ENCODE measurements around the gene CLEC3B. TPM values are rescaled to one million over a fixed set of nuclear protein-coding genes. Genes with fewer than 3 reads are reported as not detected.
A peak's percentile ranks its signal among the peaks of the same experiment; 100 is the strongest.

The CLEC3B gene
- total RNA-seq, 2 experiments from 2014 or later, result 0.34 to 0.36 TPM

GRCh38 chr3:45012577-45012976 lies 13.5 kb upstream of the CLEC3B start:
- no peak for TF ChIP-seq CTCF (IDR thresholded peaks at IDR 0.05)
- no peaks in the 10 kb centered on the region for H3K27me3 Mint-ChIP-seq
- CTCF ChIA-PET, result no interaction called here
- Histone ChIP-seq H3K4me1 (ENCODE audit: insufficient read depth, low read length) (peaks cover 30% of the 10 kb centered on the region), H3K4me3 (ENCODE audit: low read length) (no peak overlapping the region), H3K36me3 (ENCODE audit: insufficient read depth, low read length) (peaks cover 52% of the 10 kb centered on the region), H3K27ac (ENCODE audit: low read depth in 1 of 2, low read length in 2 of 2) (peak overlapping the region in 1 of 2 donors; percentile 18), H3K27me3 (ENCODE audit: control insufficient read depth in 1 of 2, insufficient read depth in 2 of 2, low read length in 2 of 2) (no peaks in the 10 kb centered on the region), H3K9me3 (ENCODE audit: control insufficient read depth in 1 of 2, insufficient read depth in 1 of 2, low read length in 2 of 2) (no peaks in the 10 kb centered on the region)
- H3K4me1 Mint-ChIP-seq (ENCODE audit: low read depth), result peaks cover 16% of the 10 kb centered on the region
- no peak for ATAC-seq (ENCODE audit: poor library complexity)
- no peak overlapping the region for H3K4me3 Mint-ChIP-seq
- peaks cover 77% of the 10 kb centered on the region for H3K36me3 Mint-ChIP-seq (ENCODE audit: low read depth)
- DNase-seq, result no peak
- intact Hi-C loops (cut with DNase I, micrococcal nuclease), result no loop called here
- H3K9me3 Mint-ChIP-seq, result no peaks in the 10 kb centered on the region
- POLR2A ChIA-PET, result interaction anchor here (0.6 to 1.4 kb wide), 3 partner anchors 24 to 585 kb away, joined by 3 to 5 read pairs (median 3); partner anchors contain the start of genes EXOSC7 and ZDHHC3
- H3K27ac Mint-ChIP-seq, result no peak overlapping the region

- ATAC-seq (ENCODE audit: poor library complexity) (no peak), DNase-seq (no peak)
- Mint-ChIP-seq H3K27me3 (no peaks in the 10 kb centered on the region), H3K4me1 (ENCODE audit: low read depth) (peaks cover 22% of the 10 kb centered on the region), H3K4me3 (no peak overlapping the region), H3K36me3 (ENCODE audit: low read depth) (peaks cover 35% of the 10 kb centered on the region), H3K27ac (peak overlapping the region; percentile 1), H3K9me3 (no peaks in the 10 kb centered on the region)
- ChIA-PET CTCF (interaction anchor here (0.9 kb wide), 1 partner anchor 14 kb away, joined by 3 read pairs; no protein-coding TSS in a partner anchor), POLR2A (no interaction called here)
- Histone ChIP-seq H3K27me3 (ENCODE audit: control insufficient read depth in 1 of 2, insufficient read depth in 2 of 2, low read length in 2 of 2) (no peaks in the 10 kb centered on the region), H3K36me3 (ENCODE audit: insufficient read depth, low read length) (peaks cover 24% of the 10 kb centered on the region), H3K4me3 (ENCODE audit: low read length) (no peak overlapping the region), H3K4me1 (ENCODE audit: insufficient read depth, low read length) (peaks cover 30% of the 10 kb centered on the region), H3K9me3 (ENCODE audit: control insufficient read depth in 1 of 2, insufficient read depth in 1 of 2, low read length in 2 of 2) (no peaks in the 10 kb centered on the region), H3K27ac (ENCODE audit: low read depth in 1 of 2, low read length in 2 of 2) (no peak overlapping the region)
- intact Hi-C loops (cut with DNase I, micrococcal nuclease), result no loop called here
- no peak for TF ChIP-seq CTCF (IDR thresholded peaks at IDR 0.05)
Measured at GRCh38 chr3:45016916-45017315, 9.2 kb upstream of the CLEC3B start.

GRCh38 chr3:45017821-45018220 lies 8.3 kb upstream of the CLEC3B start:
- H3K4me3 ChIP-seq (ENCODE audit: low read length), result no peak overlapping the region
- H3K4me1 ChIP-seq (ENCODE audit: insufficient read depth, low read length), result peaks cover 20% of the 10 kb centered on the region
- TF ChIP-seq CTCF (IDR thresholded peaks at IDR 0.05), result no peak
- H3K27me3 ChIP-seq (ENCODE audit: control insufficient read depth in 1 of 2, insufficient read depth in 2 of 2, low read length in 2 of 2), result no peaks in the 10 kb centered on the region
- no peak for ATAC-seq (ENCODE audit: poor library complexity)
- POLR2A ChIA-PET, result no interaction called here
- no peak for DNase-seq
- Mint-ChIP-seq H3K27ac (peak overlapping the region; percentile 45), H3K27me3 (no peaks in the 10 kb centered on the region), H3K4me1 (ENCODE audit: low read depth) (peaks cover 21% of the 10 kb centered on the region), H3K9me3 (no peaks in the 10 kb centered on the region), H3K36me3 (ENCODE audit: low read depth) (peaks cover 26% of the 10 kb centered on the region), H3K4me3 (no peak overlapping the region)
- H3K9me3 ChIP-seq (ENCODE audit: control insufficient read depth in 1 of 2, insufficient read depth in 1 of 2, low read length in 2 of 2), result no peaks in the 10 kb centered on the region
- intact Hi-C loops (cut with DNase I, micrococcal nuclease), result no loop called here
- H3K36me3 ChIP-seq (ENCODE audit: insufficient read depth, low read length), result peaks cover 17% of the 10 kb centered on the region
- no peak overlapping the region for H3K27ac ChIP-seq (ENCODE audit: low read depth in 1 of 2, low read length in 2 of 2)
- CTCF ChIA-PET, result no interaction called here
